K562 (cell line): ENCODE data around the gene MAP1S. TPM values are rescaled to one million over a fixed set of nuclear protein-coding genes. Genes with fewer than 3 reads are reported as not detected.

Experiments used
- BDP1 ChIP-seq: IDR thresholded peaks from 3 replicates; pipeline ENCODE4 v1.6.1; 2011; ENCODE audit not compliant: insufficient read length, insufficient read depth
- CCNT2 ChIP-seq: IDR thresholded peaks from 2 replicates; pipeline ENCODE4 v1.6.1; 2011; ENCODE audit warnings: borderline replicate concordance, low read depth, mild to moderate bottlenecking, moderate library complexity, mixed read lengths, low read length; ENCODE audit not compliant: insufficient read length; ENCODE audit errors: extremely low read depth
- CREB1 ChIP-seq, 2 experiments: sonication (generic) in 1 of 2; formaldehyde crosslinking in 1 of 2; IDR thresholded peaks; 2 replicates each; pipeline versions ENCODE4 v1.6.1 to v1.8.0; 2012 to 2022; ENCODE audit warnings: inconsistent platforms in 1 of 2, mild to moderate bottlenecking in 1 of 2, missing genetic modification reagents in 1 of 2, moderate library complexity in 1 of 2
- EGR1 ChIP-seq: fragments of 450-650 bp; conservative IDR thresholded peaks from 2 replicates; pipeline ENCODE4 v1.6.1; 2017; ENCODE audit warnings: mild to moderate bottlenecking
- EHMT2 ChIP-seq: fragments of 450-650 bp; IDR thresholded peaks from 2 replicates; pipeline ENCODE4 v1.6.1; 2018; ENCODE audit warnings: antibody characterized with exemption
- EP300 ChIP-seq: IDR thresholded peaks from 2 replicates; pipeline ENCODE4 v1.6.1; 2012; ENCODE audit warnings: low read length, improper control_type of control experiment
- GABPA ChIP-seq: fragments of 200-800 bp; sonication (Bioruptor generic); conservative IDR thresholded peaks from 2 replicates; pipeline ENCODE4 v1.6.1; 2016; ENCODE audit warnings: low read depth, missing genetic modification characterization, missing compliant biosample characterization
- HCFC1 ChIP-seq: IDR thresholded peaks from 2 replicates; pipeline ENCODE4 v1.6.1; 2012; ENCODE audit warnings: low read depth, low read length, improper control_type of control experiment
- HDAC1 ChIP-seq, 2 experiments: fragments of 450-650 bp; IDR thresholded peaks; 2 replicates each; pipeline ENCODE4 v1.6.1; 2016 to 2017; ENCODE audit warnings: inconsistent platforms in 1 of 2, mild to moderate bottlenecking in 1 of 2, moderate library complexity in 1 of 2
- HDAC2 ChIP-seq: fragments of 450-650 bp; IDR thresholded peaks from 2 replicates; pipeline ENCODE4 v1.6.1; 2016; ENCODE audit warnings: mild to moderate bottlenecking
- KLF16 ChIP-seq: IDR thresholded peaks from 2 replicates; pipeline ENCODE4 v1.6.1; 2016; ENCODE audit warnings: antibody characterized with exemption
- MEF2D ChIP-seq: conservative IDR thresholded peaks from 2 replicates; pipeline ENCODE4 v1.6.1; 2016; ENCODE audit warnings: low read depth, missing genetic modification characterization, missing compliant biosample characterization
- MEIS2 ChIP-seq: fragments of 450-650 bp; IDR thresholded peaks from 2 replicates; pipeline ENCODE4 v1.6.1; 2014; ENCODE audit warnings: mild to moderate bottlenecking; ENCODE audit not compliant: partially characterized antibody
- MYNN ChIP-seq, 2 experiments: sonication (generic); formaldehyde crosslinking in 1 of 2; IDR thresholded peaks; 2 replicates each; pipeline versions ENCODE4 v1.5.0 to v1.6.1; 2016 to 2020; ENCODE audit warnings: antibody characterized with exemption in 1 of 2, missing genetic modification reagents in 1 of 2
- RBM22 ChIP-seq: fragments of 200-400 bp; formaldehyde crosslinking; IDR thresholded peaks from 2 replicates; pipeline ENCODE4 v1.6.1; 2018; ENCODE audit warnings: low read length, low read depth; ENCODE audit not compliant: poor library complexity, severe bottlenecking
- RCOR1 ChIP-seq, 2 experiments: IDR thresholded peaks; 2 replicates each; pipeline ENCODE4 v1.6.1; 2012; ENCODE audit warnings: low read depth in 2 of 2, low read length in 2 of 2, borderline replicate concordance in 1 of 2, improper control_type of control experiment in 1 of 2
- SAFB ChIP-seq: fragments of 200-400 bp; formaldehyde crosslinking; IDR thresholded peaks from 2 replicates; pipeline ENCODE4 v1.6.1; 2017; ENCODE audit warnings: low read depth, low read length, borderline replicate concordance
- TAF1 ChIP-seq: IDR thresholded peaks from 2 replicates; pipeline ENCODE4 v1.6.1; 2011; ENCODE audit warnings: mild to moderate bottlenecking, low read length, moderate library complexity; ENCODE audit not compliant: insufficient read depth, control insufficient read depth, severe bottlenecking; ENCODE audit errors: extremely low read depth
- TRIM24 ChIP-seq, 2 experiments: fragments of 450-650 bp; IDR thresholded peaks; 2 replicates each; pipeline ENCODE4 v1.6.1; 2016
- USF1 ChIP-seq: sonication (generic); formaldehyde crosslinking; IDR thresholded peaks from 2 replicates; pipeline ENCODE4 v1.9.0; 2022; ENCODE audit warnings: mild to moderate bottlenecking, missing genetic modification reagents
- polyA plus RNA-seq, 8 experiments: library from polyadenylated mRNA; depleted of rRNA in 4 of 8; stranded (reverse) in 5 of 8; unstranded in 3 of 8; fragments of >200 nt; fragmentation: Nextera tagmentation in 2 of 8; fragmentation: Illumina TruSeq in 1 of 8; extraction: Ambion mirVana in 2 of 8; extraction: Trizol in 1 of 8; gene quantifications; 2 replicates each; pipeline versions ENCODE4 v1.2.1 to v1.2.3, GENCODE V29; 2011 to 2014; ENCODE audit warnings: inconsistent platforms in 1 of 8, missing spikeins in 1 of 8
- total RNA-seq, 7 experiments: library from RNA; depleted of rRNA in 6 of 7; stranded (reverse); fragments of >200 nt in 6 of 7; fragmentation: Illumina TruSeq in 2 of 7; extraction: Trizol in 2 of 7; gene quantifications; 2 replicates each; pipeline versions ENCODE4 v1.2.1 to v1.2.3, GENCODE V29; 2011 to 2021; ENCODE audit warnings: low replicate concordance in 1 of 7
- TF ChIP-seq, protein P1 (sequence below): fragments of 450-650 bp; IDR thresholded peaks from 2 replicates; pipeline ENCODE4 v1.6.1; 2016; ENCODE audit warnings: antibody characterized with exemption
- TF ChIP-seq, protein P2 (sequence below): fragments of 250-450 bp; sonication (Bioruptor Pico); IDR thresholded peaks from 2 replicates; pipeline ENCODE4 v1.8.0; 2021; ENCODE audit warnings: moderate library complexity, mild to moderate bottlenecking, inconsistent platforms
- TF ChIP-seq, protein P3 (sequence below), 2 experiments: fragments of 450-650 bp; conservative IDR thresholded peaks; 2 replicates each; pipeline ENCODE4 v1.6.1; 2017; ENCODE audit warnings: mild to moderate bottlenecking in 2 of 2, moderate library complexity in 2 of 2

Gene MAP1S
- total and polyA plus RNA-seq, 9 of the 15 experiments (the other 6 are each of a cell fraction or from before 2014, with no cell fraction given): 2.0 to 81.0 (median 9.5) TPM

- no peak for TF ChIP-seq RBM22
- TF ChIP-seq TRIM24 (IDR thresholded peaks at IDR 0.05): peak in 1 of 2 experiments; percentile 52; a peak in 1 of 4 replicates
- peak; percentile 43 for TF ChIP-seq CCNT2
- TF ChIP-seq USF1 (CRISPR knock-in tag): peak; percentile 36; the same call in 1 of the 2 replicates
- TF ChIP-seq GABPA (tag): peak; percentile 87
- peak; percentile 77 for TF ChIP-seq CREB1 (IDR thresholded peaks at IDR 0.05)
- peak; percentile 67 for TF ChIP-seq CREB1 (CRISPR knock-in tag; IDR thresholded peaks at IDR 0.05)
- 0 out of 2 replicates have a peak, but pooled peaks have one; percentile 69 for TF ChIP-seq EHMT2
- peak in 1 of 2 experiments; percentile 18; a peak in 1 of 4 replicates for TF ChIP-seq RCOR1 (IDR thresholded peaks at IDR 0.05; ENCODE audit: borderline replicate concordance in 1 of 2, low read depth in 2 of 2, low read length in 2 of 2)
- peak; percentile 5; the same call in 1 of the 2 replicates for TF ChIP-seq EP300
- peak; percentile 24 for TF ChIP-seq TAF1
- peak; percentile 56; the same call in 1 of the 2 replicates for TF ChIP-seq HCFC1
- TF ChIP-seq MEF2D (tag): peak; percentile 98
- TF ChIP-seq, protein P1, sequence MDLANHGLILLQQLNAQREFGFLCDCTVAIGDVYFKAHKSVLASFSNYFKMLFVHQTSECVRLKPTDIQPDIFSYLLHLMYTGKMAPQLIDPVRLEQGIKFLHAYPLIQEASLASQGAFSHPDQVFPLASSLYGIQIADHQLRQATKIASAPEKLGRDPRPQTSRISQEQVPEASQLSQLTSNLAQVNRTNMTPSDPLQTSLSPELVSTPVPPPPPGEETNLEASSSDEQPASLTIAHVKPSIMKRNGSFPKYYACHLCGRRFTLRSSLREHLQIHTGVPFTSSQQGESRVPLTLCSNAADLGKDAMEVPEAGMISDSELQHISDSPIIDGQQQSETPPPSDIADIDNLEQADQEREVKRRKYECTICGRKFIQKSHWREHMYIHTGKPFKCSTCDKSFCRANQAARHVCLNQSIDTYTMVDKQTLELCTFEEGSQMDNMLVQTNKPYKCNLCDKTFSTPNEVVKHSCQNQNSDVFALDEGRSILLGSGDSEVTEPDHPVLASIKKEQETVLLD: peak; percentile 48; the same call in 1 of the 2 replicates
- TF ChIP-seq MYNN (IDR thresholded peaks at IDR 0.05): peak; percentile 38; the same call in 1 of the 2 replicates
- no peak for TF ChIP-seq MYNN (CRISPR knock-in tag; IDR thresholded peaks at IDR 0.05)
- TF ChIP-seq, protein P2, sequence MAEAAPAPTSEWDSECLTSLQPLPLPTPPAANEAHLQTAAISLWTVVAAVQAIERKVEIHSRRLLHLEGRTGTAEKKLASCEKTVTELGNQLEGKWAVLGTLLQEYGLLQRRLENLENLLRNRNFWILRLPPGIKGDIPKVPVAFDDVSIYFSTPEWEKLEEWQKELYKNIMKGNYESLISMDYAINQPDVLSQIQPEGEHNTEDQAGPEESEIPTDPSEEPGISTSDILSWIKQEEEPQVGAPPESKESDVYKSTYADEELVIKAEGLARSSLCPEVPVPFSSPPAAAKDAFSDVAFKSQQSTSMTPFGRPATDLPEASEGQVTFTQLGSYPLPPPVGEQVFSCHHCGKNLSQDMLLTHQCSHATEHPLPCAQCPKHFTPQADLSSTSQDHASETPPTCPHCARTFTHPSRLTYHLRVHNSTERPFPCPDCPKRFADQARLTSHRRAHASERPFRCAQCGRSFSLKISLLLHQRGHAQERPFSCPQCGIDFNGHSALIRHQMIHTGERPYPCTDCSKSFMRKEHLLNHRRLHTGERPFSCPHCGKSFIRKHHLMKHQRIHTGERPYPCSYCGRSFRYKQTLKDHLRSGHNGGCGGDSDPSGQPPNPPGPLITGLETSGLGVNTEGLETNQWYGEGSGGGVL (CRISPR knock-in tag): no peak
- TF ChIP-seq SAFB: peak; percentile 53; the same call in 1 of the 2 replicates
- TF ChIP-seq, protein P3, sequence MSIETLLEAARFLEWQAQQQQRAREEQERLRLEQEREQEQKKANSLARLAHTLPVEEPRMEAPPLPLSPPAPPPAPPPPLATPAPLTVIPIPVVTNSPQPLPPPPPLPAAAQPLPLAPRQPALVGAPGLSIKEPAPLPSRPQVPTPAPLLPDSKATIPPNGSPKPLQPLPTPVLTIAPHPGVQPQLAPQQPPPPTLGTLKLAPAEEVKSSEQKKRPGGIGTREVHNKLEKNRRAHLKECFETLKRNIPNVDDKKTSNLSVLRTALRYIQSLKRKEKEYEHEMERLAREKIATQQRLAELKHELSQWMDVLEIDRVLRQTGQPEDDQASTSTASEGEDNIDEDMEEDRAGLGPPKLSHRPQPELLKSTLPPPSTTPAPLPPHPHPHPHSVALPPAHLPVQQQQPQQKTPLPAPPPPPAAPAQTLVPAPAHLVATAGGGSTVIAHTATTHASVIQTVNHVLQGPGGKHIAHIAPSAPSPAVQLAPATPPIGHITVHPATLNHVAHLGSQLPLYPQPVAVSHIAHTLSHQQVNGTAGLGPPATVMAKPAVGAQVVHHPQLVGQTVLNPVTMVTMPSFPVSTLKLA (conservative IDR thresholded peaks at IDR 0.05): peak in 1 of 2 experiments; percentile 71; a peak in 3 of 4 replicates
- TF ChIP-seq BDP1: no peak
- TF ChIP-seq HDAC2: peak; percentile 60; the same call in 1 of the 2 replicates
- TF ChIP-seq EGR1: peak; percentile 99
- peak; percentile 30; the same call in 1 of the 2 replicates for TF ChIP-seq KLF16
- TF ChIP-seq HDAC1 (IDR thresholded peaks at IDR 0.05): peak in 1 of 2 experiments; percentile 58; a peak in 2 of 4 replicates
- TF ChIP-seq MEIS2: peak; percentile 4
Measured at GRCh38 chr19:17680230-17680722, 39.0 kb upstream of the MAP1S start (continued).
